Measurements from ENCODE around the gene DAGLA. TPM values are rescaled to one million over a fixed set of nuclear protein-coding genes. Genes with fewer than 3 reads are reported as not detected.

Gene DAGLA
- total RNA-seq, 1 experiment from 2014 or later: 10.9 TPM

DNA sequence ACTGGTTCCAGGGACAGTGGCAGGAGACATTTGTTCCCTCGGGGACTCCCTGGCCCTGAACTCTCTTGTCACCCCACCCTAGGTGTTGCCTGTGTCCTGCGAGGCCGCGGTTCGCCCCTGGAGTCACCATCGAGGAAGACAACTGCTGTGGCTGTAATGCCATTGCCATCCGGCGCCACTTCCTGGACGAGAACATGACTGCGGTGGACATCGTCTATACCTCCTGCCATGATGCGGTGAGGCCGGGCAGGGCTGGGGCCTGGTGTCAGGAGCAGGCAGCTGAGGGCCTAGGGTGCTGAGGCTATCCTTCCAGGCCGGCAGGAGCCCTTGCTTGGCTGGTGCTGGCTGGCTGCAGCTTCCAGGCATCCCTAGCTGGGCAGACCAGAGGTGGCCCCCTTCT lies 54.6 kb downstream of the DAGLA start:
- H3K36me3 ChIP-seq (ENCODE audit: insufficient read depth, low read length, poor library complexity, severe bottlenecking): peaks cover 13% of the 10 kb centered on the region
- TF ChIP-seq EZH2 (IDR thresholded peaks at IDR 0.05; ENCODE audit: borderline replicate concordance, low read depth, low read length, poor library complexity, severe bottlenecking): no peak
- no peak for TF ChIP-seq CTCF (conservative IDR thresholded peaks at IDR 0.05; ENCODE audit: low read depth, low read length)
- POLR2A ChIA-PET (ENCODE audit: low non-redundant PET): no interaction called here
- no TSS peak for BruUV-seq (replicated peaks)
- no peaks in the 10 kb centered on the region for H3K27me3 ChIP-seq (replicated peaks; ENCODE audit: insufficient read depth, low read depth, low read length, poor library complexity)
- no peak for DNase-seq (ENCODE audit: low spot score)
- CTCF ChIA-PET: no interaction called here
- H3K27ac ChIP-seq (ENCODE audit: low read depth, low read length, poor library complexity, severe bottlenecking): no peak overlapping the region
- intact Hi-C loops (cut with micrococcal nuclease; ENCODE audit: unreplicated experiment): loop anchor here (10.0 kb wide), 2 partner anchors 260 to 290 kb away; no protein-coding TSS in a partner anchor
- no peaks in the 10 kb centered on the region for H3K4me1 ChIP-seq (ENCODE audit: insufficient read depth, low read length, poor library complexity, severe bottlenecking)
- H3K9me3 ChIP-seq (ENCODE audit: low read depth, low read length, poor library complexity, severe bottlenecking): no peaks in the 10 kb centered on the region
- H3K4me3 ChIP-seq (ENCODE audit: low read depth, low read length, poor library complexity, severe bottlenecking): no peak overlapping the region

DNA sequence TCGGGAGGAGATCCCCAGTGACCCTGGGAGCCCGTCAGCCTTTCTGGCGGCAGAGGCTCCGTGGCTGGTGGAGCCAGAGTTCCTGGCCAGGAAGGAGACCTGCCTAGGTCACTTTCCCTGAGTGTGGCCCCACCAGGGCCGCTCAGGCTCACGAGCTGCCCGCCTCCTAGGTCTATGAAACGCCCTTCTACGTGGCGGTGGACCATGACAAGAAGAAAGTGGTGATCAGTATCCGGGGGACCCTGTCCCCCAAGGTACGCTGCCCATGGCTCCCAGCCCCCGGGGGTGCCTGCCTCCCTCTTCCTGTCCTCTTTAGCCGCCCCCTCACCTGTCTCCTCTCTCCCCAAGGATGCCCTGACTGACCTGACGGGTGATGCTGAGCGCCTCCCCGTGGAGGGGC lies 55.2 kb downstream of the DAGLA start:
- Histone ChIP-seq H3K4me3 (ENCODE audit: low read depth, low read length, poor library complexity, severe bottlenecking) (no peak overlapping the region), H3K27ac (ENCODE audit: low read depth, low read length, poor library complexity, severe bottlenecking) (no peak overlapping the region), H3K4me1 (ENCODE audit: insufficient read depth, low read length, poor library complexity, severe bottlenecking) (no peaks in the 10 kb centered on the region), H3K27me3 (replicated peaks; ENCODE audit: insufficient read depth, low read depth, low read length, poor library complexity) (no peaks in the 10 kb centered on the region), H3K9me3 (ENCODE audit: low read depth, low read length, poor library complexity, severe bottlenecking) (no peaks in the 10 kb centered on the region), H3K36me3 (ENCODE audit: insufficient read depth, low read length, poor library complexity, severe bottlenecking) (peaks cover 13% of the 10 kb centered on the region)
- CTCF ChIA-PET: no interaction called here
- POLR2A ChIA-PET (ENCODE audit: low non-redundant PET): no interaction called here
- intact Hi-C loops (cut with micrococcal nuclease; ENCODE audit: unreplicated experiment): loop anchor here (10.0 kb wide), 2 partner anchors 261 to 291 kb away; no protein-coding TSS in a partner anchor
- BruUV-seq (replicated peaks): no TSS peak
- no peak for DNase-seq (ENCODE audit: low spot score)
- no peak for TF ChIP-seq EZH2 (IDR thresholded peaks at IDR 0.05; ENCODE audit: borderline replicate concordance, low read depth, low read length, poor library complexity, severe bottlenecking)
- no peak for TF ChIP-seq CTCF (conservative IDR thresholded peaks at IDR 0.05; ENCODE audit: low read depth, low read length)

- TF ChIP-seq EZH2 (IDR thresholded peaks at IDR 0.05; ENCODE audit: borderline replicate concordance, low read depth, low read length, poor library complexity, severe bottlenecking) (no peak), CTCF (conservative IDR thresholded peaks at IDR 0.05; ENCODE audit: low read depth, low read length) (no peak)
- intact Hi-C loops (cut with micrococcal nuclease; ENCODE audit: unreplicated experiment): loop anchor here (10.0 kb wide), 2 partner anchors 262 to 292 kb away; no protein-coding TSS in a partner anchor
- H3K27ac ChIP-seq (ENCODE audit: low read depth, low read length, poor library complexity, severe bottlenecking): no peak overlapping the region
- H3K4me3 ChIP-seq (ENCODE audit: low read depth, low read length, poor library complexity, severe bottlenecking): no peak overlapping the region
- ChIA-PET POLR2A (ENCODE audit: low non-redundant PET) (no interaction called here), CTCF (no interaction called here)
- no TSS peak for BruUV-seq (replicated peaks)
- DNase-seq (ENCODE audit: low spot score): no peak
- no peaks in the 10 kb centered on the region for H3K9me3 ChIP-seq (ENCODE audit: low read depth, low read length, poor library complexity, severe bottlenecking)
- peaks cover 17% of the 10 kb centered on the region for H3K36me3 ChIP-seq (ENCODE audit: insufficient read depth, low read length, poor library complexity, severe bottlenecking)
- no peaks in the 10 kb centered on the region for H3K27me3 ChIP-seq (replicated peaks; ENCODE audit: insufficient read depth, low read depth, low read length, poor library complexity)
- no peaks in the 10 kb centered on the region for H3K4me1 ChIP-seq (ENCODE audit: insufficient read depth, low read length, poor library complexity, severe bottlenecking)
These were observed 56.1 kb downstream of the DAGLA start for GRCh38 chr11:61736310-61736709.
